ENCODE measurements around the gene SMIM1. TPM values are rescaled to one million over a fixed set of nuclear protein-coding genes. Genes with fewer than 3 reads are reported as not detected.
"Not testable (repeated sequence)": the region's sequence is repeated elsewhere in the genome, so short reads cannot be mapped to it uniquely, and the experiment has no call there.

The SMIM1 gene
- total RNA-seq, 1 donor from 2014 or later: 15.1 TPM

- H3K9me3 Mint-ChIP-seq: no peaks in the 10 kb centered on the region
- H3K36me3 Mint-ChIP-seq: no peaks in the 10 kb centered on the region
- peaks cover 9% of the 10 kb centered on the region for H3K27me3 Mint-ChIP-seq
- peak; percentile 16 for TF ChIP-seq CTCF (conservative IDR thresholded peaks at IDR 0.05)
- peaks cover 24% of the 10 kb centered on the region for H3K4me1 Mint-ChIP-seq (ENCODE audit: unreplicated experiment)
- H3K4me3 Mint-ChIP-seq: peak within 1 kb of the TSS; percentile 97
- peak within 1 kb of the TSS; percentile 88 for H3K27ac Mint-ChIP-seq
- peak; percentile 90 for DNase-seq (ENCODE audit: extremely low spot score, unreplicated experiment)
These were observed 23.9 kb downstream of the SMIM1 start, which contains the start of gene LRRC47 for GRCh38 chr1:3796215-3797061. Gene LRRC47 (minus strand): TSS chr1:3796498. CDS start chr1:3796476, 22 bp downstream.

GRCh38 chr1:3799976-3800685 is 27.6 kb downstream of the SMIM1 start:
- no peak for TF ChIP-seq CTCF (conservative IDR thresholded peaks at IDR 0.05)
- Mint-ChIP-seq H3K36me3 (no peaks in the 10 kb centered on the region), H3K27ac (no peak overlapping the region), H3K27me3 (peaks cover 27% of the 10 kb centered on the region), H3K9me3 (no peaks in the 10 kb centered on the region), H3K4me3 (peak overlapping the region; percentile 68), H3K4me1 (ENCODE audit: unreplicated experiment) (peaks cover 15% of the 10 kb centered on the region)
- no peak for DNase-seq (ENCODE audit: extremely low spot score, unreplicated experiment)

GRCh38 chr1:3800795-3801194 is 28.2 kb downstream of the SMIM1 start:
- H3K4me1 Mint-ChIP-seq (ENCODE audit: unreplicated experiment): peaks cover 11% of the 10 kb centered on the region
- not testable (repeated sequence) for H3K4me3 Mint-ChIP-seq; H3K9me3 Mint-ChIP-seq; H3K27ac Mint-ChIP-seq; H3K36me3 Mint-ChIP-seq; DNase-seq (ENCODE audit: extremely low spot score, unreplicated experiment)
- peaks cover 30% of the 10 kb centered on the region for H3K27me3 Mint-ChIP-seq

GRCh38 chr1:3803905-3804626 is 31.5 kb downstream of the SMIM1 start:
- Mint-ChIP-seq H3K27ac (no peak overlapping the region), H3K4me3 (no peak overlapping the region), H3K36me3 (no peaks in the 10 kb centered on the region), H3K4me1 (ENCODE audit: unreplicated experiment) (peaks cover 3% of the 10 kb centered on the region), H3K9me3 (peaks cover 9% of the 10 kb centered on the region), H3K27me3 (peaks cover 30% of the 10 kb centered on the region)
- no peak for DNase-seq (ENCODE audit: extremely low spot score, unreplicated experiment)
- TF ChIP-seq CTCF (conservative IDR thresholded peaks at IDR 0.05): no peak

GRCh38 chr1:3804627-3804944 is 32.0 kb downstream of the SMIM1 start:
- not testable (repeated sequence) for H3K4me1 Mint-ChIP-seq (ENCODE audit: unreplicated experiment); DNase-seq (ENCODE audit: extremely low spot score, unreplicated experiment); H3K27ac Mint-ChIP-seq; H3K9me3 Mint-ChIP-seq; H3K4me3 Mint-ChIP-seq; H3K36me3 Mint-ChIP-seq
- H3K27me3 Mint-ChIP-seq: peaks cover 30% of the 10 kb centered on the region

- Mint-ChIP-seq H3K27me3 (peaks cover 27% of the 10 kb centered on the region), H3K27ac (no peak overlapping the region), H3K9me3 (peaks cover 9% of the 10 kb centered on the region), H3K4me1 (ENCODE audit: unreplicated experiment) (peaks cover 3% of the 10 kb centered on the region), H3K36me3 (no peaks in the 10 kb centered on the region), H3K4me3 (no peak overlapping the region)
- TF ChIP-seq CTCF (conservative IDR thresholded peaks at IDR 0.05): no peak
- no peak for DNase-seq (ENCODE audit: extremely low spot score, unreplicated experiment)
These were observed 32.5 kb downstream of the SMIM1 start for GRCh38 chr1:3805038-3805437.

Measured in type B pancreatic cell (in vitro differentiated cells).